SK-N-SH (cell line): ENCODE measurements around the gene PMPCB. TPM values are rescaled to one million over a fixed set of nuclear protein-coding genes. Genes with fewer than 3 reads are reported as not detected.

ENCODE experiments used
- CTCF ChIA-PET: fragments of 300-600, 350-600 bp; formaldehyde crosslinking; extraction: SDS; loops from one replicate; lab custom pipeline; 2021; lab: Yijun Ruan, JAX
- POLR2A ChIA-PET: fragments of 350-600 bp; sonication (Branson Sonifier 250); formaldehyde crosslinking; extraction: SDS; loops from one replicate; lab custom pipeline; 2020; ENCODE audit warnings: antibody characterized with exemption, inconsistent platforms; lab: Yijun Ruan, JAX
- DNase-seq: peaks from one replicate; pipeline ENCODE4 v3.0.0; 2012
- H2AFZ ChIP-seq: fragments of 200-600 bp; sonication (generic); 2 replicates; pipeline ENCODE4 v1.8.1; 2016; ENCODE audit warnings: antibody characterized with exemption, mild to moderate bottlenecking, low read depth
- H3F3A ChIP-seq: fragments of 200-600 bp; sonication (generic); replicated peaks from 2 replicates; pipeline ENCODE3; 2016; ENCODE audit warnings: antibody characterized with exemption, mild to moderate bottlenecking; ENCODE audit not compliant: insufficient read depth
- H3K27ac ChIP-seq, 2 experiments: fragments of 200-500 bp in 1 of 2; fragments of 200-600 bp in 1 of 2; sonication (Bioruptor generic) in 1 of 2; sonication (generic), shearing (Covaris generic) in 1 of 2; 2 replicates each; pipeline versions ENCODE4 v1.5.1 to v1.6.1; 2014 to 2016; ENCODE audit warnings: low read depth in 2 of 2, inconsistent platforms in 1 of 2, low read length in 1 of 2, mild to moderate bottlenecking in 1 of 2, mixed read lengths in 1 of 2
- H3K27me3 ChIP-seq: fragments of 200-600 bp; sonication (generic), shearing (Covaris generic); 2 replicates; pipeline ENCODE4 v1.6.1; 2016; ENCODE audit warnings: mixed run types; ENCODE audit not compliant: insufficient read depth
- H3K36me3 ChIP-seq, 2 experiments: fragments of 200-500 bp in 1 of 2; fragments of 200-600 bp in 1 of 2; sonication (Bioruptor generic) in 1 of 2; sonication (generic) in 1 of 2; replicated peaks in 1 of 2; 2 replicates each; pipeline versions ENCODE3 to v1.5.1; 2014 to 2016; ENCODE audit warnings: low read length in 1 of 2, mild to moderate bottlenecking in 1 of 2; ENCODE audit not compliant: insufficient read depth in 2 of 2, control insufficient read depth in 1 of 2
- H3K4me1 ChIP-seq, 2 experiments: fragments of 200-500 bp in 1 of 2; fragments of 200-600 bp in 1 of 2; sonication (Bioruptor generic) in 1 of 2; sonication (generic), shearing (Covaris generic) in 1 of 2; 2 replicates each; pipeline versions ENCODE4 v1.5.1 to v1.6.1; 2014 to 2016; ENCODE audit warnings: low read depth in 1 of 2, low read length in 1 of 2, mixed run types in 1 of 2; ENCODE audit not compliant: insufficient read depth in 2 of 2, control insufficient read depth in 1 of 2
- H3K4me2 ChIP-seq: fragments of 200-600 bp; sonication (generic), shearing (Covaris generic); 2 replicates; pipeline ENCODE4 v1.6.1; 2017; ENCODE audit warnings: mixed run types
- H3K4me3 ChIP-seq, 2 experiments: fragments of 200-500 bp in 1 of 2; fragments of 200-600 bp in 1 of 2; sonication (Bioruptor generic) in 1 of 2; sonication (generic), shearing (Covaris generic) in 1 of 2; 2 replicates each; pipeline versions ENCODE4 v1.5.1 to v1.8.1; 2014 to 2016; ENCODE audit warnings: low read depth in 2 of 2, inconsistent platforms in 1 of 2, low read length in 1 of 2, mild to moderate bottlenecking in 1 of 2, mixed read lengths in 1 of 2, moderate library complexity in 1 of 2
- H3K79me2 ChIP-seq: fragments of 200-600 bp; sonication (generic); 2 replicates; pipeline ENCODE4 v1.8.1; 2017; ENCODE audit warnings: mild to moderate bottlenecking; ENCODE audit not compliant: insufficient read depth
- H3K9ac ChIP-seq: fragments of 200-600 bp; sonication (generic); 2 replicates; pipeline ENCODE4 v1.6.1; 2017; ENCODE audit warnings: mixed run types
- H3K9me2 ChIP-seq: fragments of 200-600 bp; sonication (generic); 2 replicates; pipeline ENCODE4 v1.6.1; 2017; ENCODE audit warnings: mixed run types
- H3K9me3 ChIP-seq: fragments of 200-600 bp; sonication (generic); 2 replicates; pipeline ENCODE4 v1.6.1; 2017; ENCODE audit warnings: mixed run types, mild to moderate bottlenecking, moderate library complexity
- H4K20me1 ChIP-seq: fragments of 200-600 bp; sonication (generic); 2 replicates; pipeline ENCODE4 v1.6.1; 2017; ENCODE audit warnings: mild to moderate bottlenecking, mixed run types; ENCODE audit not compliant: insufficient read depth
- CHD2 ChIP-seq: fragments of 150-350 bp; IDR thresholded peaks from 2 replicates; pipeline ENCODE4 v1.6.1; 2018; ENCODE audit warnings: low read length; ENCODE audit not compliant: partially characterized antibody
- CTCF ChIP-seq: fragments of 200-600 bp; sonication (generic); IDR thresholded peaks from 2 replicates; pipeline ENCODE4 v1.6.1; 2017; ENCODE audit warnings: antibody characterized with exemption, mild to moderate bottlenecking, moderate library complexity
- FOSL2 ChIP-seq: IDR thresholded peaks from 2 replicates; pipeline ENCODE4 v1.4.0; 2012; ENCODE audit warnings: low read depth, mild to moderate bottlenecking, moderate library complexity, borderline replicate concordance
- FOXJ3 ChIP-seq: sonication (generic); formaldehyde crosslinking; IDR thresholded peaks from 2 replicates; pipeline ENCODE4 v1.5.1; 2020; ENCODE audit warnings: mild to moderate bottlenecking, missing genetic modification reagents
- FOXM1 ChIP-seq: IDR thresholded peaks from 2 replicates; pipeline ENCODE4 v1.4.0; 2012; ENCODE audit warnings: low read depth, mild to moderate bottlenecking
- GATA2 ChIP-seq: sonication (generic); formaldehyde crosslinking; IDR thresholded peaks from 2 replicates; pipeline ENCODE4 v1.5.0; 2020; ENCODE audit warnings: mild to moderate bottlenecking, missing genetic modification reagents
- IRF3 ChIP-seq: fragments of 150-350 bp; IDR thresholded peaks from 2 replicates; pipeline ENCODE4 v1.6.1; 2016; ENCODE audit warnings: mild to moderate bottlenecking, low read depth, low read length
- JUND ChIP-seq: IDR thresholded peaks from 2 replicates; pipeline ENCODE4 v1.4.0; 2012
- MXI1 ChIP-seq: IDR thresholded peaks from 2 replicates; pipeline ENCODE4 v1.6.1; 2012; ENCODE audit warnings: mild to moderate bottlenecking, low read depth, low read length, improper control_type of control experiment
- NFIC ChIP-seq: IDR thresholded peaks from 2 replicates; pipeline ENCODE4 v1.4.0; 2012; ENCODE audit warnings: borderline replicate concordance
- PBX3 ChIP-seq: IDR thresholded peaks from 2 replicates; pipeline ENCODE4; 2012
- POLR2AphosphoS5 ChIP-seq: IDR thresholded peaks from 2 replicates; pipeline ENCODE4 v1.6.1; 2012; ENCODE audit warnings: low read depth, low read length
- RCOR1 ChIP-seq: fragments of 150-350 bp; IDR thresholded peaks from 2 replicates; pipeline ENCODE4 v1.6.1; 2017; ENCODE audit warnings: antibody characterized with exemption, low read length
- RFX5 ChIP-seq: IDR thresholded peaks from 2 replicates; pipeline ENCODE4 v1.6.1; 2012; ENCODE audit warnings: mild to moderate bottlenecking, improper control_type of control experiment, low read length
- RXRA ChIP-seq: IDR thresholded peaks from 2 replicates; pipeline ENCODE4 v1.4.0; 2012; ENCODE audit warnings: low read depth, mild to moderate bottlenecking, borderline replicate concordance
- SIN3A ChIP-seq: IDR thresholded peaks from 2 replicates; pipeline ENCODE4 v1.6.1; 2012; ENCODE audit warnings: low read depth, mild to moderate bottlenecking, low read length, moderate library complexity, borderline replicate concordance
- SMC3 ChIP-seq: IDR thresholded peaks from 2 replicates; pipeline ENCODE4 v1.6.1; 2012; ENCODE audit warnings: low read depth, low read length, improper control_type of control experiment
- TAF1 ChIP-seq: IDR thresholded peaks from 2 replicates; pipeline ENCODE4 v1.6.1; 2012; ENCODE audit warnings: low read depth, mild to moderate bottlenecking, low read length, moderate library complexity, borderline replicate concordance
- TCF12 ChIP-seq: IDR thresholded peaks from 2 replicates; pipeline ENCODE4 v1.4.0; 2012
- TEAD4 ChIP-seq: IDR thresholded peaks from 2 replicates; pipeline ENCODE4 v1.4.0; 2012; ENCODE audit warnings: mild to moderate bottlenecking, borderline replicate concordance; ENCODE audit not compliant: insufficient read depth
- USF1 ChIP-seq: IDR thresholded peaks from 2 replicates; pipeline ENCODE4 v1.4.0; 2012; ENCODE audit warnings: low read depth, borderline replicate concordance
- YY1 ChIP-seq: IDR thresholded peaks from 2 replicates; pipeline ENCODE4 v1.4.0; 2012; ENCODE audit warnings: low read depth, mild to moderate bottlenecking
- WGBS: methylation state at CpG from one replicate; pipeline ENCODE4 v1.1.6; 2017; ENCODE audit warnings: low lambda C conversion rate; 5-methylcytosine and 5-hydroxymethylcytosine counted together
- polyA plus RNA-seq, 3 experiments: library from polyadenylated mRNA; depleted of rRNA; stranded (reverse); fragments of >200 nt; gene quantifications; 2 replicates each; pipeline ENCODE4 v1.2.3, GENCODE V29; 2012

PMPCB gene
- polyA plus RNA-seq, 1 of the 3 experiments (the other 2 are of a cell fraction) = 116 TPM

- Histone ChIP-seq H3K27me3 (no peaks in the 10 kb centered on the region), H3K4me2 (no peak overlapping the region), H3F3A (peaks cover 61% of the 10 kb centered on the region), H3K9me2 (no peaks in the 10 kb centered on the region), H3K36me3 (peaks cover 83 to 99% of the 10 kb centered on the region in 2 experiments), H3K4me1 (no peaks in the 10 kb centered on the region; a peak in 1 of 4 replicates), H3K27ac (no peak overlapping the region), H2AFZ (no peak overlapping the region), H4K20me1 (no peaks in the 10 kb centered on the region), H3K4me3 (no peak overlapping the region), H3K9me3 (no peaks in the 10 kb centered on the region), H3K79me2 (peaks cover 61% of the 10 kb centered on the region), H3K9ac (no peak overlapping the region)
- 88% methylated on average over 3 of the region's 3 CpGs for WGBS
- ChIA-PET POLR2A (interaction anchor here (0.7 to 0.8 kb wide), 2 partner anchors 9 to 40 kb away, joined by 3 read pairs; partner anchors contain the start of gene PSMC2), CTCF (interaction anchor here (1.0 to 2.7 kb wide), 3 partner anchors 9 to 40 kb away, joined by 3 to 17 read pairs (median 5); partner anchors contain the start of genes PMPCB and PSMC2)
- no peak for TF ChIP-seq SIN3A
- no peak for TF ChIP-seq TCF12
- TF ChIP-seq IRF3 = no peak
- TF ChIP-seq PBX3 = no peak
- TF ChIP-seq MXI1 = no peak
- no peak for TF ChIP-seq FOXJ3 (CRISPR knock-in tag)
- peak; percentile 68 for TF ChIP-seq NFIC
- no peak for DNase-seq
Measured at GRCh38 chr7:103307503-103308231, 10.4 kb downstream of the PMPCB start.

- Histone ChIP-seq H4K20me1 (no peaks in the 10 kb centered on the region; the same call in 1 of the 2 replicates), H3K9ac (no peak overlapping the region), H3K9me2 (no peaks in the 10 kb centered on the region), H2AFZ (no peak overlapping the region), H3K9me3 (no peaks in the 10 kb centered on the region), H3F3A (peaks cover 59% of the 10 kb centered on the region), H3K27me3 (no peaks in the 10 kb centered on the region), H3K4me3 (no peak overlapping the region), H3K27ac (no peak overlapping the region), H3K36me3 (peaks cover 96 to 99% of the 10 kb centered on the region in 2 experiments), H3K4me2 (no peak overlapping the region), H3K4me1 (no peaks in the 10 kb centered on the region; a peak in 1 of 4 replicates), H3K79me2 (peaks cover 15% of the 10 kb centered on the region; the same call in 1 of the 2 replicates)
- ChIA-PET CTCF (no interaction called here), POLR2A (no interaction called here)
- TF ChIP-seq TAF1 (no peak), FOSL2 (no peak), TCF12 (no peak), RCOR1 (no peak), RXRA (no peak), TEAD4 (no peak), JUND (no peak), FOXM1 (no peak), RFX5 (no peak), YY1 (no peak), SMC3 (no peak), POLR2AphosphoS5 (no peak), CTCF (no peak), CHD2 (no peak), GATA2 (CRISPR knock-in tag) (no peak), USF1 (no peak), PBX3 (no peak)
- 99% methylated on average over 2 of the region's 2 CpGs for WGBS
- DNase-seq = no peak
Measured at GRCh38 chr7:103314852-103315251, 17.6 kb downstream of the PMPCB start.
